K562 (cell line): ENCODE results near the gene FEN1.

ENCODE experiments used
- CREB1 ChIP-seq, 2 experiments: sonication (generic) in 1 of 2; formaldehyde crosslinking in 1 of 2; IDR thresholded peaks; 2 replicates each; pipeline versions ENCODE4 v1.6.1 to v1.8.0; 2012 to 2022; ENCODE audit warnings: inconsistent platforms in 1 of 2, mild to moderate bottlenecking in 1 of 2, missing genetic modification reagents in 1 of 2, moderate library complexity in 1 of 2
- CTCF ChIP-seq, 3 experiments: IDR thresholded peaks in 2 of 3; conservative IDR thresholded peaks in 1 of 3; 2 replicates each; pipeline ENCODE4 v1.5.1; 2011 to 2012; ENCODE audit warnings: low read length in 3 of 3, mild to moderate bottlenecking in 3 of 3, control low read depth in 2 of 3, improper control_type of control experiment in 1 of 3, inconsistent platforms in 1 of 3, low read depth in 1 of 3, mixed read lengths in 1 of 3, moderate library complexity in 1 of 3; ENCODE audit not compliant: insufficient read depth in 2 of 3
- EZH2 ChIP-seq: IDR thresholded peaks from 2 replicates; pipeline ENCODE4 v1.6.1; 2012; ENCODE audit warnings: low read depth, mild to moderate bottlenecking, inconsistent platforms, low read length, borderline replicate concordance
- MTF1 ChIP-seq: fragments of 250-450 bp; sonication (Bioruptor Pico); IDR thresholded peaks from 2 replicates; pipeline ENCODE4 v1.9.0; 2021; ENCODE audit warnings: moderate library complexity, mild to moderate bottlenecking, inconsistent platforms, borderline replicate concordance
- MYC ChIP-seq, 2 experiments: fragments of 250-450 bp in 1 of 2; sonication (Bioruptor Pico) in 1 of 2; IDR thresholded peaks; 2 replicates each; pipeline versions ENCODE4 v1.5.1 to v1.6.1; 2012 to 2021; ENCODE audit warnings: low read depth in 2 of 2, borderline replicate concordance in 1 of 2, improper control_type of control experiment in 1 of 2, low read length in 1 of 2, mild to moderate bottlenecking in 1 of 2, moderate library complexity in 1 of 2
- POLR2AphosphoS5 ChIP-seq: IDR thresholded peaks from 2 replicates; pipeline ENCODE4 v1.6.1; 2011; ENCODE audit warnings: mild to moderate bottlenecking, low read depth, low read length, moderate library complexity; ENCODE audit not compliant: control insufficient read depth, insufficient read depth
- TRIM28 ChIP-seq: fragments of 450-650 bp; IDR thresholded peaks from 2 replicates; pipeline ENCODE4 v1.6.1; 2017
- ZNF24 ChIP-seq: fragments of 450-650 bp; IDR thresholded peaks from 2 replicates; pipeline ENCODE4 v1.6.1; 2016
- ZNF512 ChIP-seq: IDR thresholded peaks from 2 replicates; pipeline ENCODE4 v1.6.1; 2016; ENCODE audit warnings: missing genetic modification characterization, missing compliant biosample characterization

GRCh38 chr11:61766353-61766841 lies 26.3 kb upstream of the FEN1 start:
- TF ChIP-seq CREB1 (IDR thresholded peaks at IDR 0.05) (no peak), CREB1 (CRISPR knock-in tag; IDR thresholded peaks at IDR 0.05) (no peak), CTCF (IDR thresholded peaks at IDR 0.05 in 2 of 3, conservative IDR thresholded peaks at IDR 0.05 in 1 of 3; ENCODE audit: insufficient read depth in 2 of 3, low read depth in 1 of 3, low read length in 3 of 3) (no peak), EZH2 (no peak), MYC (IDR thresholded peaks at IDR 0.05; ENCODE audit: low read depth, low read length) (no peak), MYC (CRISPR knock-in tag; IDR thresholded peaks at IDR 0.05; ENCODE audit: borderline replicate concordance, low read depth) (no peak), MTF1 (CRISPR knock-in tag) (no peak), POLR2AphosphoS5 (no peak), TRIM28 (no peak), ZNF24 (no peak), ZNF512 (tag) (no peak)
